Upper lobe of left lung (tissue), 6 donors: ENCODE measurements around the gene OSTN. TPM values are rescaled to one million over a fixed set of nuclear protein-coding genes. Genes with fewer than 3 reads are reported as not detected.

Source experiments
- ATAC-seq, 2 donors: fragments of 200-7000 bp; cut with Tn5 transposase; one replicate each; pipeline ENCODE4 v1.9.1; 2022; ENCODE audit warnings: mild to moderate bottlenecking in 2 of 2, moderate library complexity in 2 of 2; ENCODE audit not compliant: low FRiP score in 2 of 2
- DNase-seq, 2 donors: peaks; one replicate each; pipeline ENCODE4 v3.0.0-alpha.2; 2019 to 2020
- H3K27ac ChIP-seq, 4 donors: fragments of 200-600 bp; sonication (generic); one replicate each; pipeline ENCODE4 v1.5.1; 2016 to 2019
- H3K27me3 ChIP-seq, 4 donors: fragments of 200-600 bp; sonication (generic); one replicate each; pipeline ENCODE4 v1.5.1; 2017 to 2019
- H3K36me3 ChIP-seq, 4 donors: fragments of 200-600 bp; sonication (generic); one replicate each; pipeline ENCODE4 v1.5.1; 2016 to 2019
- H3K4me1 ChIP-seq, 4 donors: fragments of 200-600 bp; sonication (generic); one replicate each; pipeline ENCODE4 v1.5.1; 2018 to 2019
- H3K4me3 ChIP-seq, 4 donors: fragments of 200-600 bp; sonication (generic); one replicate each; pipeline ENCODE4 v1.5.1; 2017 to 2019; ENCODE audit warnings: mild to moderate bottlenecking in 2 of 4, moderate library complexity in 1 of 4
- H3K9me3 ChIP-seq, 4 donors: fragments of 200-600 bp; sonication (generic); one replicate each; pipeline ENCODE4 v1.5.1; 2018 to 2019
- CTCF ChIP-seq, 6 experiments: fragments of 450-650 bp in 4 of 6; fragments of 200-600 bp in 2 of 6; sonication (generic) in 2 of 6; IDR thresholded peaks; one replicate each; pipeline ENCODE4 v1.5.1; 2016 to 2019; ENCODE audit warnings: antibody characterized with exemption in 6 of 6
- EP300 ChIP-seq, 4 donors: sonication (generic); formaldehyde crosslinking; IDR thresholded peaks; one replicate each; pipeline ENCODE4 v1.5.1; 2017; ENCODE audit warnings: antibody characterized with exemption in 4 of 4, control low read depth in 2 of 4
- POLR2A ChIP-seq, 4 donors: fragments of 450-650 bp; IDR thresholded peaks; one replicate each; pipeline ENCODE4 v1.5.1; 2016 to 2017; ENCODE audit warnings: antibody characterized with exemption in 4 of 4, mild to moderate bottlenecking in 2 of 4
- POLR2AphosphoS5 ChIP-seq, 2 donors: sonication (generic); formaldehyde crosslinking; IDR thresholded peaks; one replicate each; pipeline ENCODE4 v1.5.1; 2017; ENCODE audit warnings: antibody characterized with exemption in 2 of 2
- WGBS, 2 donors: methylation state at CpG; one replicate each; pipeline ENCODE4 v1.1.5; 2017 to 2018; 5-methylcytosine and 5-hydroxymethylcytosine counted together
- total RNA-seq, 6 donors: library from RNA; depleted of rRNA in 4 of 6; stranded (reverse); fragments of >200 nt in 4 of 6; gene quantifications; one replicate each; pipeline versions ENCODE4 v1.1.0 to v1.2.1, GENCODE V29; 2016 to 2021
- donor health status: DM: no; HTN: no; CAD: no; lungs with moderate emphysema.
- donor health status: DM: no; HTN: yes; CAD: no; lungs with severe emphysema.

Gene OSTN
- total RNA-seq, 6 donors from 2014 or later = not detected

GRCh38 chr3:191280882-191281281 is 81.8 kb downstream of the OSTN start:
- no peak for TF ChIP-seq POLR2A (IDR thresholded peaks at IDR 0.05)
- TF ChIP-seq CTCF (IDR thresholded peaks at IDR 0.05) = no peak
- no peak for TF ChIP-seq EP300 (IDR thresholded peaks at IDR 0.05)
- TF ChIP-seq POLR2AphosphoS5 (IDR thresholded peaks at IDR 0.05) = no peak
- H3K9me3 ChIP-seq = no peaks in the 10 kb centered on the region
- no peaks in the 10 kb centered on the region for H3K27me3 ChIP-seq
- ATAC-seq (no peak), DNase-seq (no peak)
- no peak overlapping the region for H3K27ac ChIP-seq
- no peaks in the 10 kb centered on the region for H3K4me1 ChIP-seq
- H3K36me3 ChIP-seq = no peaks in the 10 kb centered on the region
- no peak overlapping the region for H3K4me3 ChIP-seq

GRCh38 chr3:191282251-191283185 is 83.5 kb downstream of the OSTN start:
- Histone ChIP-seq H3K4me1 (no peaks in the 10 kb centered on the region), H3K9me3 (no peaks in the 10 kb centered on the region), H3K36me3 (no peaks in the 10 kb centered on the region), H3K27ac (no peak overlapping the region), H3K4me3 (no peak overlapping the region), H3K27me3 (no peaks in the 10 kb centered on the region)
- DNase-seq (no peak), ATAC-seq (no peak)
- 67 to 69% methylated on average over 4 of the region's 4 CpGs for WGBS, 2 donors
- no peak for TF ChIP-seq POLR2A (IDR thresholded peaks at IDR 0.05)
- TF ChIP-seq CTCF (IDR thresholded peaks at IDR 0.05) = no peak
- no peak for TF ChIP-seq POLR2AphosphoS5 (IDR thresholded peaks at IDR 0.05)
- TF ChIP-seq EP300 (IDR thresholded peaks at IDR 0.05) = no peak

- Histone ChIP-seq H3K4me3 (no peak overlapping the region), H3K36me3 (no peaks in the 10 kb centered on the region), H3K27ac (no peak overlapping the region), H3K9me3 (no peaks in the 10 kb centered on the region), H3K4me1 (no peaks in the 10 kb centered on the region), H3K27me3 (no peaks in the 10 kb centered on the region)
- no peak for ATAC-seq
- TF ChIP-seq POLR2A (IDR thresholded peaks at IDR 0.05) (no peak), EP300 (IDR thresholded peaks at IDR 0.05) (no peak)
- 85 to 94% methylated on average over 2 of the region's 2 CpGs for WGBS, 2 donors
- DNase-seq = no peak
Measured at GRCh38 chr3:191283400-191283799, 84.4 kb downstream of the OSTN start.

- H3K4me1 ChIP-seq = no peaks in the 10 kb centered on the region
- ATAC-seq = no peak
- H3K27me3 ChIP-seq = no peaks in the 10 kb centered on the region
- WGBS, 2 donors = 63 to 74% methylated on average over 4 of the region's 4 CpGs
- no peak overlapping the region for H3K27ac ChIP-seq
- H3K36me3 ChIP-seq = no peaks in the 10 kb centered on the region
- no peak for TF ChIP-seq POLR2A (IDR thresholded peaks at IDR 0.05)
- no peak for TF ChIP-seq CTCF (IDR thresholded peaks at IDR 0.05)
- TF ChIP-seq EP300 (IDR thresholded peaks at IDR 0.05) = no peak
- TF ChIP-seq POLR2AphosphoS5 (IDR thresholded peaks at IDR 0.05) = no peak
- H3K4me3 ChIP-seq = no peak overlapping the region
- H3K9me3 ChIP-seq = no peaks in the 10 kb centered on the region
- no peak for DNase-seq
Measured at GRCh38 chr3:191290311-191291025, 91.4 kb downstream of the OSTN start.

DNA sequence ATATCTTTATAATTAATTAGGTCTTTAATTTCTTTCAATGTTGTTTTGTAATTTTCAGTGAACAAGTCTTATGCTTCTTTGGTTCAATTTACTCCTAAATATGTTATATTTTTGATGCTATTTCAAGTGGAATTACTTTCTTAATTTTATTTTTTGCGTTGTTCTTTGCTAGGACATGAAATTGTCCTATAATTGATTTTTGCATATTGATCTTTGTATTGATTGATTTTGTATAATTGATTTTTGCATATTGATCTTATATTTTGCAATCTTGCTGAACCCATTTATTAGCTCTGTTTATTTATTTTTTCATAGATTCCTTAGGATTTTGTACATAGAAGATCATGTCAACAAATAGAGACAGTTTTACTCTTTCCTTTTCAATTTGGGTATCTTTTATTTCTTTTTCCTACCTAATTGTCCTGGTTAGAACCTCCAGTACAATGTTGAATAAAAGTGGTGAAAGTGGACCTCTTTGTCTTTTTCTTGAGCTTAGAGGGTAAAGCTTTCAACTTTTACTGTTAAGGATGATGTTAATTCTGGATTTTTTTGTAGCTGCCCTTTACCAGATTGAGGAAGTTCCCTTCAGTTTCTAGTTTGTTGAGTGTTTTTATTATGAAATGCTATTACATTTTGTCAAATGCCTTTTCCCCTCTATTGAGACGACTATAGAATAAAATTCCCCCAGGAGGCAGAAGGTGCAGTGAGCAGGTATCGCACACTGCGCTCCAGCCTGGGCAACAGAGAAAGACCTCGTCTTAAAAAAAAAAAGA is 93.4 kb downstream of the OSTN start:
- ATAC-seq (no peak), DNase-seq (no peak)
- WGBS, 2 donors = 77 to 84% methylated on average over 5 of the region's 5 CpGs
- no peak for TF ChIP-seq EP300 (IDR thresholded peaks at IDR 0.05)
- no peak for TF ChIP-seq POLR2A (IDR thresholded peaks at IDR 0.05)
- no peak for TF ChIP-seq CTCF (IDR thresholded peaks at IDR 0.05)
- no peak for TF ChIP-seq POLR2AphosphoS5 (IDR thresholded peaks at IDR 0.05)
- H3K27me3 ChIP-seq = no peaks in the 10 kb centered on the region
- H3K4me3 ChIP-seq = no peak overlapping the region
- H3K4me1 ChIP-seq = no peaks in the 10 kb centered on the region
- H3K36me3 ChIP-seq = no peaks in the 10 kb centered on the region
- H3K27ac ChIP-seq = no peak overlapping the region
- H3K9me3 ChIP-seq = no peaks in the 10 kb centered on the region
